NCI-H187 treated with DMSO at 0.1 percent for 48 hours (cell line): ENCODE measurements around the gene FALEC.

Experiments
- DNase-seq: peaks from one replicate; lab custom pipeline; 2025; lab: John Stamatoyannopoulos, UW

The FALEC gene

DNA sequence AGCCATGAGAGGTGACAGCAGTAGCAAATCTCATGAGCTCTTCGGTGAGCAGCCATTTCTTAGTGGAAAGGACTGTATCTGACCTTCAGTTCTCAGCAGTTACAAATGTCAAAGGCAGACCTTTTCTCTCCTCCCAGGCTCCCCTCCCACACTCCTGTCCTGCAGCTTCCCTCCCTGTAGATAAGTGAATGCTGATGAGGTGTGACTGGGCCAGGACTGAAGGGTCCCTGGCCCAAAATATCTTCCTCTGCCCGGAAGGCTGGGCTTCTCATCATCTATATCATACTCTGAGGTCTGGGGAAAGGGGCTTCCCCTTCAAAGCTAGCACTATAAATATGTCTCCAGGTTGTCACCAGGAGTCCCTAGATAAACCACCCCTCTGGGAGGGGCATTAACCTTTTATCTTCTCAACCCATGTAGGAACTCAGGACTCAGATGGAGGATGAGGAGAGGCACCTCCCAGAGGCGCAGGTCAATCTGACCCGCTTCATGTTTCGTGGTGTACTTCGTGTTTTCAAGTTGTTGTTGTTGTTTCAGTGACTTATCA is 30.0 kb downstream of the FALEC start:
- no peak for DNase-seq

GRCh38 chr1:150546294-150546937 is 30.9 kb downstream of the FALEC start:
- DNase-seq = no peak

- DNase-seq = no peak
Observed at GRCh38 chr1:150548324-150548631, 32.7 kb downstream of the FALEC start.

DNA sequence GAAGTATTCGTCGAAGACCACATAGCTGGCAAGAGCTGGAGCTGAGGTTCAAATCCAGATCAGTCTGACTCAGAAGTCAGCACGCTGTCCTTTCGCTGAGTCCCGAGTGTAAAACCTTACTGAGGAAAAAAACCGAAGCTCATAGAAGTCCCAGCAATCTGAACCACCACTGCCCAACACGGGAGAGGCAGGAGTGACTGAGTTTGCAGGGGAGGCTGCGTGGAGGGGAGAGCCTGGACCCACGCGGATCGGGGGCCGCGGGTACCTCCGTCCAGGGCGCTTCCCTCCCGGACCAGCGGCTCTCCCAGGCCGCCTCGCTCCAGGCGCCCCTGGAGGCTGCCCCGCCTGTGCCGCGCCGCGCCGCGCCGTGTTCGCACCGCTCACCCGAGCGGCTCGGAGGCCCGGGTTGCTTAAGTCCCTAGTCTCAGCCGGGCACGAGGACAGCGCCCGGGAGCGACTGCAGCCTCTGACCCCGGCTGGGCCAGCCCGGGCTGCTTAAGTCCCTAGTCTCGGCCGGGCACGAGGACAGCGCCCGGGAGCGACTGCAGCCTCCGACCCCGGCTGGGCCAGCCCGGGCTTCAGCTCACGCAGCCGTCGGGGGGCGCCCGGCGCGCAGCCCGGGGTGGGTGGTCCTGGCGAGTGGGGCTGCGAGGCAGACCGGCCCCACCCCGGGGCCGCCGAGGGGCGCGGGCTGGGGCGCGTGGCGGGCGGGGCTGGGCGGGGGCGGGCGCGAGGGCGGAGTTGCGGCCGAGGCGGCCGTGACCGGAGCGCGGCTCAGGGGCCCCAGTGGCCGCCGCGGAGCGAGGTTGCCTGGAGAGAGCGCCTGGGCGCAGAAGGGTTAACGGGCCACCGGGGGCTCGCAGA is 33.3 kb downstream of the FALEC start, which contains the start of gene ADAMTSL4:
Gene ADAMTSL4, plus strand, starts transcription at position 777 of the 864 bp plus-strand sequence. CDS start 2,881 bp downstream, outside the sequence.
- DNase-seq = no peak

- DNase-seq = no peak
Observed at GRCh38 chr1:150549496-150550221, 34.1 kb downstream of the FALEC start.

- DNase-seq = no peak
Observed at GRCh38 chr1:150550222-150551050, 34.9 kb downstream of the FALEC start.

DNA sequence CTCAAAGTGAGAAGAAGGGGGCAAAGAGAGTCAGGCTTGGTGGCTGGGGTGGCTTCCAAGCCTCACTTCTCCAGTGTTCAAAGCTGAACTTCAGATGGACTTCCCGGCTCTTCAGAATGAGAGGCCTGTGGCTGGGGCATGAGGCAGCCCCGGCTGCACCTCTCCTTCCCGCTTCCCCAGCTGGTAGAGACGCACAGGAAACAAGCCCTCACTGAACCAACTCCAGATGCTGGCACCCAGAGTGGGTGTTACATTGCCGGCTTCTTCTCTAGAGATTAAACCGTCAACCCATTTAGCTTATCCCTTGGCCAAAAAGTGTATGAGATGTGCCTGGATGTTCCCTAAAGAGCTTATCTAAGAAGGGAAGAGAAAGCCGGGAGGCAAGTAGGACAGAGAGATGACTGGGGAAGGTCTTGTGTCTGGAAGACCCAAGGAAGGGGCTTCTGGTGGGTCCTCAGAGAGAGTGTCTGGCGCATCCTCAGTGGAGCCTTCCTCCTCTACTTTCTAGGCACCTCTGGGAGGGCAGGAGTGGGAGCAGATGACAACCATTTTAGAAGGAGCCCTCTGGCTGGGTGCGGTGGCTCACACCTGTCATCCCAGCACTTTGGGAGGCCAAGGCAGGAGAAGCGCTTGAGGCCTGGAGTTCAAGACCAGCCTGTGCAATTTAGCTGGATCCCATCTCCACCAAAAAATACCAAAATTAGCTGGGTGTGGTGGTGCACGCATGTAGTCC is 35.7 kb downstream of the FALEC start:
- DNase-seq = no peak

DNA sequence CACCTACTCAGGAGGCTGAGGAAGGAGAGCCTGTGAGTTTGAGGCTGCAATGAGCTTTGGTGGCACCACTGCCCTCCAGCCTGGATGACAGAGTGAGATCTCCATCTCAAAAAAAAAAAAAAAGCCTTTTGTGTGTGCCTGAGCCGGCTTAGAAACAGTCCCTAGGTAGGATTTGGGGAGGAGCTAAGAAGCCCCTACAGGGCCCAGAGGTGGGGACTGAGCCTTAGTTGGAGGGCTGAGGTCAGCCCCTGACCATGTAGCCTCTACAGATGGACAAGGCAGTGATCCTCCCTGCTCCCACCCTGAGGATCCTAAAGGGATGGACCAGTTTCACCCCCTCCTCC is 36.2 kb downstream of the FALEC start:
- no peak for DNase-seq

DNA sequence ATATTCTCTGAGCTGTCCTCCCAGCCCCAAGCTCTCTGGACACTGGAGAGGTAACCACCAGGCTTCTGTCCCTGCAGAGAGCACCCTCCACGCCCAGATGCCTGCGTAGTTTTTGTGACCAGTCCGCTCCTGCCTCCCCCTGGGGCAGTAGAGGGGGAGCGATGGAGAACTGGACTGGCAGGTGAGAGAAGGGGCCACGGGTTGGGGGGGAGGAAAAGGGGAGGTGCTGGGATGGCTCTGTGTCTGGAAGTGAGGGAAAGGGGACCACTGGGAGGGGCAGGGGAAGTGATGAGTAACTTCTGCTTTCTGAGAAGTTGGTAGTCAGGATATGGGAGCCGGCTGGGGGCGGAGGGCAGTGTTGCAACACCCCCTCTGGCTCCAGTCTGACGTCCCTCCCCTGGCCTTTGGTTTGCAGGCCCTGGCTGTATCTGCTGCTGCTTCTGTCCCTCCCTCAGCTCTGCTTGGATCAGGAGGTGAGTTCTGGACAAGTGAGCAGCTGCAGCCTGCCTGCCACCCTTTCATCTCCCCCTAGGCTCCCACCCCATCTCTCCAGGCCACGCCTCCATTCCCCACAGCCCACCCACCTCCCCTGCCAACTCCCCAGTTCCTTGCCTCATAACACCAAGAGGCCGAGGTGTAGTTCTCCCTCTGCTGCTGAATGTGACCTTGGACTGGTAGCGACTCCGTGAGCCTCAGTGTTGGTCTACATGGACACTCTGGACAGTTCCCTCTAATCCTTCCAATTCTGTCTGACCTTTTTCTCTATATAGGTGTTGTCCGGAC is 36.8 kb downstream of the FALEC start:
- DNase-seq = no peak

DNA sequence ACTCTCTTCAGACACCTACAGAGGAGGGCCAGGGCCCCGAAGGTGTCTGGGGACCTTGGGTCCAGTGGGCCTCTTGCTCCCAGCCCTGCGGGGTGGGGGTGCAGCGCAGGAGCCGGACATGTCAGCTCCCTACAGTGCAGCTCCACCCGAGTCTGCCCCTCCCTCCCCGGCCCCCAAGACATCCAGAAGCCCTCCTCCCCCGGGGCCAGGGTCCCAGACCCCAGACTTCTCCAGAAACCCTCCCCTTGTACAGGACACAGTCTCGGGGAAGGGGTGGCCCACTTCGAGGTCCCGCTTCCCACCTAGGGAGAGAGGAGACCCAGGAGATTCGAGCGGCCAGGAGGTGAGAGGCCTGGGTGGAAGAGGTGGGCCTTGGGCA is 37.3 kb downstream of the FALEC start:
- no peak for DNase-seq

DNA sequence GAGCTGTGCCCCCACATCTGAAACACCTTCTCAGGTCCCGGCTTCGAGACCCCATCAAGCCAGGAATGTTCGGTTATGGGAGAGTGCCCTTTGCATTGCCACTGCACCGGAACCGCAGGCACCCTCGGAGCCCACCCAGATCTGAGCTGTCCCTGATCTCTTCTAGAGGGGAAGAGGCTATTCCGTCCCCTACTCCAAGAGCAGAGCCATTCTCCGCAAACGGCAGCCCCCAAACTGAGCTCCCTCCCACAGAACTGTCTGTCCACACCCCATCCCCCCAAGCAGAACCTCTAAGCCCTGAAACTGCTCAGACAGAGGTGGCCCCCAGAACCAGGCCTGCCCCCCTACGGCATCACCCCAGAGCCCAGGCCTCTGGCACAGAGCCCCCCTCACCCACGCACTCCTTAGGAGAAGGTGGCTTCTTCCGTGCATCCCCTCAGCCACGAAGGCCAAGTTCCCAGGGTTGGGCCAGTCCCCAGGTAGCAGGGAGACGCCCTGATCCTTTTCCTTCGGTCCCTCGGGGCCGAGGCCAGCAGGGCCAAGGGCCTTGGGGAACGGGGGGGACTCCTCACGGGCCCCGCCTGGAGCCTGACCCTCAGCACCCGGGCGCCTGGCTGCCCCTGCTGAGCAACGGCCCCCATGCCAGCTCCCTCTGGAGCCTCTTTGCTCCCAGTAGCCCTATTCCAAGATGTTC is 38.0 kb downstream of the FALEC start:
- no peak for DNase-seq

GRCh38 chr1:150554086-150554452 is 38.5 kb downstream of the FALEC start:
- no peak for DNase-seq

- no peak for DNase-seq
Observed at GRCh38 chr1:150555198-150555970, 39.8 kb downstream of the FALEC start.

- DNase-seq = no peak
Observed at GRCh38 chr1:150555971-150556865, 40.7 kb downstream of the FALEC start.

DNA sequence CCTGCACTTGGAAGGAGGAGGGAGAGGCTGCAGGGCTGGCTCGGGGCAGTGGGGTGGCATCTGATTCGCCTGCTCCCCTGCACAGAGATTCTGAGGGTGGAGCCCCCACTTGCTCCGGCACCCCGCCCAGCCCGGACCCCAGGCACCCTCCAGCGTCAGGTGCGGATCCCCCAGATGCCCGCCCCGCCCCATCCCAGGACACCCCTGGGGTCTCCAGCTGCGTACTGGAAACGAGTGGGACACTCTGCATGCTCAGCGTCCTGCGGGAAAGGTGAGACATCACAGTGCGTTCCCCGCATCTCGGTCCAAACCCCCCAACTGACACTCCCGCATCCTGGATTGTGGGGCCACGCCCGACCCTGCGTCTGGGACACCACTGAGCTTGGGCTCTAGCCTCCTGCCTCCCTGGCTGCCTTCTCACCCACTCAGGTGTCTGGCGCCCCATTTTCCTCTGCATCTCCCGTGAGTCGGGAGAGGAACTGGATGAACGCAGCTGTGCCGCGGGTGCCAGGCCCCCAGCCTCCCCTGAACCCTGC is 41.6 kb downstream of the FALEC start:
- DNase-seq = no peak

DNA sequence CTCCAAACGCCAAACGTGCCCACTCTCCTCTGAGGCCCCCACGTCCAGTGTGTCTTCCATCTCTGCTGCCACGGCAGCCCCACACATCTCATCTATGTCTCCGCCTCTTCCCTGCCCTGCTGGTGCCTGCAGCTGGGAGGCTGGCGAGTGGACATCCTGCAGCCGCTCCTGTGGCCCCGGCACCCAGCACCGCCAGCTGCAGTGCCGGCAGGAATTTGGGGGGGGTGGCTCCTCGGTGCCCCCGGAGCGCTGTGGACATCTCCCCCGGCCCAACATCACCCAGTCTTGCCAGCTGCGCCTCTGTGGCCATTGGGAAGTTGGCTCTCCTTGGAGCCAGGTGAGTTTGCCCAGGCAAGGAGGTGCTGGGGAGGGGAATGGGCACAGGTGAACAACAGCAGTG is 42.3 kb downstream of the FALEC start:
- no peak for DNase-seq

GRCh38 chr1:150558303-150558704 is 42.8 kb downstream of the FALEC start:
- DNase-seq = no peak
